ENCODE measurements around the gene MLLT3. TPM values are rescaled to one million over a fixed set of nuclear protein-coding genes. Genes with fewer than 3 reads are reported as not detected.

MLLT3 gene
- total RNA-seq, 1 donor from 2014 or later = 35.1 TPM

DNA sequence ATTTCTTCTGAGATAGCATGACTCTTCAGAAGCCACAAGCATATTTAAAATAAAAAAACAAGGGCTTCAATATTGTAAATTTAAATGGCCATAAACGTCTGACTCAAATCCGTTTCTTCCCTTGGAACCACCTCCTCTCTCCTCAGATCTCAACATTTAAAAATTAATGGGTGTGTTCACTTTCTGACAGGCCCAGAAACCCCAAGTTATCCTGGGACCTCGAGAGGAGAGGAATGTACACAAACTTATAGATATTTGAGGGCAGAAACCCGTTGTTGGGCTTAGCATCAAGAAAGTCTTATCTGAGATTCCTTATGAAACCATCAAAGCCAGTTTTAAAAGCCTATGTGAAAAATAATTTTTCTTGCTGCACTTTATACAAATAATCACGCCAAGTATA is 29.2 kb downstream of the MLLT3 start:
- Mint-ChIP-seq H3K9me3 (ENCODE audit: unreplicated experiment) (no peaks in the 10 kb centered on the region), H3K4me3 (ENCODE audit: unreplicated experiment) (no peak overlapping the region), H3K27me3 (ENCODE audit: low read depth, unreplicated experiment) (no peaks in the 10 kb centered on the region), H3K4me1 (ENCODE audit: low read depth, unreplicated experiment) (peaks cover 38% of the 10 kb centered on the region), H3K36me3 (ENCODE audit: low read depth, unreplicated experiment) (no peaks in the 10 kb centered on the region), H3K27ac (ENCODE audit: unreplicated experiment) (peak overlapping the region; percentile 86)
- Histone ChIP-seq H3K9me3 (ENCODE audit: insufficient read depth, low read depth, low read length) (no peaks in the 10 kb centered on the region), H3K4me2 (ENCODE audit: low read length) (peak overlapping the region; percentile 62), H3K4me3 (ENCODE audit: insufficient read depth, low read depth, low read length) (no peak overlapping the region), H4K20me1 (ENCODE audit: insufficient read depth, low read length) (no peaks in the 10 kb centered on the region), H3K4me1 (ENCODE audit: insufficient read depth, low read length) (peaks cover 21% of the 10 kb centered on the region), H3K9ac (ENCODE audit: low read length) (peak overlapping the region; percentile 67), H3K27ac (ENCODE audit: low read depth, low read length) (peak overlapping the region; percentile 79), H3K79me2 (ENCODE audit: insufficient read depth, low read length) (no peaks in the 10 kb centered on the region), H2AFZ (ENCODE audit: low read depth, low read length) (no peak overlapping the region), H3K27me3 (ENCODE audit: insufficient read depth, low read length) (no peaks in the 10 kb centered on the region), H3K36me3 (ENCODE audit: insufficient read depth, low read length) (no peaks in the 10 kb centered on the region)
- DNase-seq (ENCODE audit: low read depth) (peak; percentile 64), FAIRE-seq (no peak)
- no peak for TF ChIP-seq EZH2 (IDR thresholded peaks at IDR 0.05; ENCODE audit: insufficient read depth, low read length)
- TF ChIP-seq, protein P1, sequence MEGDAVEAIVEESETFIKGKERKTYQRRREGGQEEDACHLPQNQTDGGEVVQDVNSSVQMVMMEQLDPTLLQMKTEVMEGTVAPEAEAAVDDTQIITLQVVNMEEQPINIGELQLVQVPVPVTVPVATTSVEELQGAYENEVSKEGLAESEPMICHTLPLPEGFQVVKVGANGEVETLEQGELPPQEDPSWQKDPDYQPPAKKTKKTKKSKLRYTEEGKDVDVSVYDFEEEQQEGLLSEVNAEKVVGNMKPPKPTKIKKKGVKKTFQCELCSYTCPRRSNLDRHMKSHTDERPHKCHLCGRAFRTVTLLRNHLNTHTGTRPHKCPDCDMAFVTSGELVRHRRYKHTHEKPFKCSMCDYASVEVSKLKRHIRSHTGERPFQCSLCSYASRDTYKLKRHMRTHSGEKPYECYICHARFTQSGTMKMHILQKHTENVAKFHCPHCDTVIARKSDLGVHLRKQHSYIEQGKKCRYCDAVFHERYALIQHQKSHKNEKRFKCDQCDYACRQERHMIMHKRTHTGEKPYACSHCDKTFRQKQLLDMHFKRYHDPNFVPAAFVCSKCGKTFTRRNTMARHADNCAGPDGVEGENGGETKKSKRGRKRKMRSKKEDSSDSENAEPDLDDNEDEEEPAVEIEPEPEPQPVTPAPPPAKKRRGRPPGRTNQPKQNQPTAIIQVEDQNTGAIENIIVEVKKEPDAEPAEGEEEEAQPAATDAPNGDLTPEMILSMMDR (IDR thresholded peaks at IDR 0.05; ENCODE audit: insufficient read depth, low read depth, low read length) = no peak

DNA sequence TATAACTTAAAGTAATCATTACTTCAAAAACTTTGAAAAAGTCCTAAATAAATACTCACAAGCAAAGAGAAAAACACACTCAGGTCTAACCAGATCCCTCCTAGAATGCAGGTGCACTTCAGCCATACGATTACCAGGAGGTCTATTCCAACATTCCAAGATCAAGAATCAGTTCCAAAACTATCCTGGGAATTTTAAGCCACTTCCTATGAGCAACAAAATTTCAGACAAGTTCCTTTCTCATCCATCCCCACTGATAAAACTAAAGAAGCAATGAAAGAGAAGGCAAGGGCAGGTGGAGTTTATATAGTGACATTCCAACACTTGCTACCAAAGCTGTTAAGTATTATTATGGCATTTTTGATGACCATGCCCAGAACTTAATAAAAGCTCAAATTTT is 29.6 kb downstream of the MLLT3 start:
- DNase-seq (ENCODE audit: low read depth) (peak; percentile 72), FAIRE-seq (no peak)
- no peaks in the 10 kb centered on the region for H3K9me3 Mint-ChIP-seq (ENCODE audit: unreplicated experiment)
- Histone ChIP-seq H3K36me3 (ENCODE audit: insufficient read depth, low read length) (no peaks in the 10 kb centered on the region), H2AFZ (ENCODE audit: low read depth, low read length) (no peak overlapping the region), H3K9ac (ENCODE audit: low read length) (peak overlapping the region; percentile 67), H4K20me1 (ENCODE audit: insufficient read depth, low read length) (no peaks in the 10 kb centered on the region), H3K27ac (ENCODE audit: low read depth, low read length) (peak overlapping the region; percentile 79), H3K79me2 (ENCODE audit: insufficient read depth, low read length) (no peaks in the 10 kb centered on the region), H3K4me2 (ENCODE audit: low read length) (peak overlapping the region; percentile 62), H3K27me3 (ENCODE audit: insufficient read depth, low read length) (no peaks in the 10 kb centered on the region), H3K4me3 (ENCODE audit: insufficient read depth, low read depth, low read length) (no peak overlapping the region), H3K4me1 (ENCODE audit: insufficient read depth, low read length) (peaks cover 21% of the 10 kb centered on the region), H3K9me3 (ENCODE audit: insufficient read depth, low read depth, low read length) (no peaks in the 10 kb centered on the region)
- H3K36me3 Mint-ChIP-seq (ENCODE audit: low read depth, unreplicated experiment) = no peaks in the 10 kb centered on the region
- peak overlapping the region; percentile 40 for H3K4me3 Mint-ChIP-seq (ENCODE audit: unreplicated experiment)
- TF ChIP-seq EZH2 (IDR thresholded peaks at IDR 0.05; ENCODE audit: insufficient read depth, low read length) = no peak
- TF ChIP-seq, protein P1 (IDR thresholded peaks at IDR 0.05; ENCODE audit: insufficient read depth, low read depth, low read length) = no peak
- peak overlapping the region; percentile 86 for H3K27ac Mint-ChIP-seq (ENCODE audit: unreplicated experiment)
- no peaks in the 10 kb centered on the region for H3K27me3 Mint-ChIP-seq (ENCODE audit: low read depth, unreplicated experiment)
- peaks cover 35% of the 10 kb centered on the region for H3K4me1 Mint-ChIP-seq (ENCODE audit: low read depth, unreplicated experiment)

DNA sequence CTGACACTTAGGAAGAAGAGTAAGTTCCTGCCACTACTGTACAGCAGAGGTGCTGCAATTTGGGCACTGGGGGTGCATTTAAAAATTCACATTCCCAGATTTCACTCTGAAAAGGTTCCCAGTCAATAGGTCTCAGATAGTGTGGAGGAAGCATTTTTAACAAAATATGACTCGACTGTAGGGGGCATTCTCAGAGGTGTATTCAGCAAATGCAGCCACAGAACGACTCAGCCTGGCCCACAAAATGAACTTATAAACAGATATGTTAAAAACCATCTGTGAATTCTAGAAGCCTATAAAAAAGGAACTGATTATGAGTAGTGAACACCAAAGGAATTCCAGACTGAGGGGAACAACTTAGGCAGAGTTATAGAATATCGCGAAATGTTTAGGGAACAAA is 31.1 kb downstream of the MLLT3 start:
- Histone ChIP-seq H3K79me2 (ENCODE audit: insufficient read depth, low read length) (no peaks in the 10 kb centered on the region), H3K4me3 (ENCODE audit: insufficient read depth, low read depth, low read length) (no peak overlapping the region)
- no peak for FAIRE-seq

More for the DNA sequence above, 31.1 kb downstream of the MLLT3 start:
- Histone ChIP-seq H3K9ac (ENCODE audit: low read length) (no peak overlapping the region), H3K27me3 (ENCODE audit: insufficient read depth, low read length) (no peaks in the 10 kb centered on the region), H3K36me3 (ENCODE audit: insufficient read depth, low read length) (no peaks in the 10 kb centered on the region), H3K27ac (ENCODE audit: low read depth, low read length) (peak overlapping the region; percentile 17), H4K20me1 (ENCODE audit: insufficient read depth, low read length) (no peaks in the 10 kb centered on the region), H2AFZ (ENCODE audit: low read depth, low read length) (no peak overlapping the region), H3K4me1 (ENCODE audit: insufficient read depth, low read length) (peaks cover 21% of the 10 kb centered on the region), H3K9me3 (ENCODE audit: insufficient read depth, low read depth, low read length) (no peaks in the 10 kb centered on the region), H3K4me2 (ENCODE audit: low read length) (no peak overlapping the region)
- peak overlapping the region; percentile 28 for H3K27ac Mint-ChIP-seq (ENCODE audit: unreplicated experiment)
- H3K36me3 Mint-ChIP-seq (ENCODE audit: low read depth, unreplicated experiment) = no peaks in the 10 kb centered on the region
- TF ChIP-seq, protein P1 (IDR thresholded peaks at IDR 0.05; ENCODE audit: insufficient read depth, low read depth, low read length) = peak; percentile 22
- no peak for TF ChIP-seq EZH2 (IDR thresholded peaks at IDR 0.05; ENCODE audit: insufficient read depth, low read length)
- no peak overlapping the region for H3K4me3 Mint-ChIP-seq (ENCODE audit: unreplicated experiment)
- H3K4me1 Mint-ChIP-seq (ENCODE audit: low read depth, unreplicated experiment) = peaks cover 32% of the 10 kb centered on the region
- peaks cover 3% of the 10 kb centered on the region for H3K9me3 Mint-ChIP-seq (ENCODE audit: unreplicated experiment)
- DNase-seq (ENCODE audit: low read depth) = peak; percentile 14
- no peaks in the 10 kb centered on the region for H3K27me3 Mint-ChIP-seq (ENCODE audit: low read depth, unreplicated experiment)
